ENCODE data around the gene HERC2.
"Not testable (repeated sequence)": the region's sequence is repeated elsewhere in the genome, so short reads cannot be mapped to it uniquely, and the experiment has no call there.

HERC2 gene

DNA sequence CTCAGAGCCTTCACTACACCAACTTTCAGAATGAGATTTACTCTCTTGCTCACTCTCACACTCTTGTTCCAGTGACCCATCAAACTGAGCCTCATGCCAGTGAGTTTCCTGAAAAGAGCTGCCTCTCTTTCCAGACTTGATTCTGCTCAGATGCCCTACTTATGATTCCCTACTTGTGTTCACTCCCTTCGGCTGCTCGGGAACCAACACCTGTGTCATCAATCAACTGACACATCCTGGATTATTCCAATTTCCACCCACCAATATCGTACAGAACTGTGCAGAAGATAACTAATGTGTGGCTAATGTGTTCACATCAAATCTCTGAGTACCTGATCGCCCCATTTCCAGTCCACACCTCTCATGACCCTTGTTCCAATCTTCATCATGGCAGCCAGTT lies 100.3 kb downstream of the HERC2 start:
- H3K36me3 Mint-ChIP-seq (ENCODE audit: low read depth) = not testable (repeated sequence)

DNA sequence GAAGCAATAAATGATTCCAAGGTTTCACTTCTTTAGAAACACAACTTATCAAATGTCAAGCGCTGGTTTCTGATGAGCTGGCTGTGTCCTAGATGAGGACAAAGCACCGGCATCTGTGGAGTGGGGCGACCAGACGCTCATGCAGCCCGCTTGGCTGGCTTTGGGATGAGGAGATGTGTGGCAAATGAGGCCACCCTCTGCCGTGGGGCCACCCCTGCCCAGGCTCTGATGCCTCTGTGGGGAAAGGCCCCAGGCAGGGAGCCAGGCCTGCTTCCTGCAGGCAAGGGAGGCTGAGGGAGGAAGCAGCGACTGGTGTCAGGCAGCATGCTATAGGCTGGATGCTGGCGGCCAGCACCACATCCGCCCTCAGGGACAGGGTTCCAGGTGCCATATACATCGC lies 102.9 kb downstream of the HERC2 start:
- Mint-ChIP-seq H3K9me3 (no peaks in the 10 kb centered on the region), H3K27ac (no peak overlapping the region), H3K36me3 (ENCODE audit: low read depth) (peaks cover 10% of the 10 kb centered on the region), H3K4me1 (ENCODE audit: low read depth) (no peaks in the 10 kb centered on the region), H3K27me3 (ENCODE audit: low read depth) (no peaks in the 10 kb centered on the region), H3K4me3 (no peak overlapping the region)

More for the DNA sequence above, 100.3 kb downstream of the HERC2 start:
- not testable (repeated sequence) for H3K27me3 Mint-ChIP-seq (ENCODE audit: low read depth); H3K27ac Mint-ChIP-seq; H3K4me1 Mint-ChIP-seq (ENCODE audit: low read depth); H3K4me3 Mint-ChIP-seq; H3K9me3 Mint-ChIP-seq

DNA sequence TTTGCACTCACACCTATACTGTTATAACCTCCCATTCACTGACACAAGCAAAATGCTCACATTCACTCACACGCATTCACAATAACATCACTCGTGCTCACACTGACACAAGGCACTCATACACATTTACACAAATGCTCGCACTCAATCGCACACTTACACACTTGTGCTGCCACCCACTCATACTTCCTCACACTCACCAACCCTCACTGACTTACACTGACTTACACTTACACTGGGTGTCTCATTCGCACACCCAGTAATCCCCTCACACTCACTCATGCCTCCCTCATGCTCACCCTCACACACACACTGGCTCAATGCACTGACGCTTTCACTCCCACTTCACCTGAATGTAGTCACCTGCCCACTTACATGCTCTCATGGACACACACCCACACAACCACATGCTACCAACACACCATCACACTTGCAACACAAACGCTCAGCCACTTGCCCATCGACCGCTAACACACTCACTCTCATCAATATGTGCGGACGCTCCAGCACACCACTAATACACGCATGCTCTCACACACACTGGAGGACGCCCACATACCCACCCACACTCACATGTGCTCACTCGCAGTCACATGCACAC lies 104.9 kb downstream of the HERC2 start:
- H3K4me1 Mint-ChIP-seq (ENCODE audit: low read depth); H3K9me3 Mint-ChIP-seq; H3K36me3 Mint-ChIP-seq (ENCODE audit: low read depth); H3K27me3 Mint-ChIP-seq (ENCODE audit: low read depth); H3K27ac Mint-ChIP-seq; H3K4me3 Mint-ChIP-seq: not testable (repeated sequence)

DNA sequence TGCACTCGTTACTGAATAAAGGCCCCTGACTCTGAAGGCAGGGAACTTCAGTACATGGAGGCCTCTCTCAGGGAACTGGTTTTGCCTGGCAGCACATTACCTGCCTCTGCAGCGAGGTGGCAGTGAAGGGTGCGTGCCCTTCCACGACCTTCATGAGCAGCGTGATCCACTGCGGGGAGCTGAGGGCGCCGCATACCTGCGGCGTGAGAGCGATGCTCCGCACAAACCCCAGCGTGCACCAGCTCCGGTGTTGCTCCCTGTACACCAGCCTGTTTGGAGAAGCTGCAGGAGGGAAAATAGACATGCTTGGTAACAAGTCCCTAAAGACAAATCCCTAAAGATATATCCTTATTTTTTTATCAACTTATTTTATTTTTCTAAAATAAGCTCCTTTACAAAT lies 106.5 kb downstream of the HERC2 start:
- not testable (repeated sequence) for H3K27ac Mint-ChIP-seq; H3K4me3 Mint-ChIP-seq; H3K27me3 Mint-ChIP-seq (ENCODE audit: low read depth); H3K9me3 Mint-ChIP-seq; H3K4me1 Mint-ChIP-seq (ENCODE audit: low read depth)
- peaks cover 12% of the 10 kb centered on the region for H3K36me3 Mint-ChIP-seq (ENCODE audit: low read depth)

DNA sequence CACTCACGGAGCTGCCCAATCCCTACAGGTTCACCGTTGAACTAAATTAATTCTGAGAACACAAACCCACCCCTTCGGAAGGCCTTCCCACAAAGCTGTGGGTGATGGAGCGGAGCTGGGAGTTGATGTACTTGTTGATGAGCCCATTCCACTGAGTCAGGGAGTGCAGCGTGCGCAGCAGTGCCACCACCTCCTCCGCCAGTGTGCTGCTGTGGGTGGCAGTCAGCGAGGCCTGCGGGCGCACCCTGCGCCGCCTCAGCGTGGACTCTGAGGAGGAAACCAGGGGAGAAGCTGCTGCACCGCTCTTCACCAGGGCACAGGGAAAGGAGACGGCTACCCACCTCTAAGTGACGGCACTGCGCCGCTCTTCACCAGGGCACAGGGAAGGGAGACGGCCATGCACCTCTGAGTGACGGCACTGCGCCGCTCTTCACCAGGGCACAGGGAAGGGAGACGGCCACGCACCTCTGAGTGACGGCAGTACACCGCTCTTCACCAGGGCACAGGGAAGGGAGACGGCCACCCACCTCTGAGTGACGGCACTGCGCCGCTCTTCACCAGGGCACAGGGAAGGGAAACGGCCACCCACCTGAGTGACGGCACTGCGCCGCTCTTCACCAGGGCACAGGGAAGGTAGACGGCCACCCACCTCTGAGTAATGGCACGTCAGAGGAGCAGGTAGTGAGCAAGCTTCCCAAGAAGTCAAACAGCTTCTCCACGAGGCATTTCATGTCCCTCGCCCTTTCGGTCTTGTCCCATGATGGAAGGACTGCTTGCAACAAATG lies 107.8 kb downstream of the HERC2 start:
- H3K9me3 Mint-ChIP-seq; H3K27ac Mint-ChIP-seq; H3K27me3 Mint-ChIP-seq (ENCODE audit: low read depth); H3K4me3 Mint-ChIP-seq; H3K4me1 Mint-ChIP-seq (ENCODE audit: low read depth): not testable (repeated sequence)
- peaks cover 11% of the 10 kb centered on the region for H3K36me3 Mint-ChIP-seq (ENCODE audit: low read depth)

DNA sequence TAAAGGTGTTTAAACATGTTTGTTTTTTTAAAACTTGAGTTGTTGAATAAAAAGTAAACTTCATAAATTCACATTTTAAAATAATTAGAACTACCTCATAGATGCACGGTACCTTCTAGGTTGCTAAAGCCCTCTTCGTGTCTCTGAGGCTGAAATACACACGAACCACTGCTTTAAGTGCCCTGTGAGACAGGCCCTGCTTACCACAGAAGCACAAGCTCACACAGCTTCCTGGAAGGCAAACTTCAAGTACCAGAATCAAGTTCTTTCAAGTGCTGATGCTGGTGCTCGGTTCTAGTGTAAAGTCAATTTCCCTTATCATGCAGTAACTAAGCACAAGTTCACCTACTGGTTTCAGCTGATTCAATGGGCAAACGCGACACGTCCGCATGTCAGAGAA lies 108.6 kb downstream of the HERC2 start:
- not testable (repeated sequence) for H3K27ac Mint-ChIP-seq; H3K4me1 Mint-ChIP-seq (ENCODE audit: low read depth); H3K27me3 Mint-ChIP-seq (ENCODE audit: low read depth); H3K9me3 Mint-ChIP-seq; H3K4me3 Mint-ChIP-seq; H3K36me3 Mint-ChIP-seq (ENCODE audit: low read depth)

DNA sequence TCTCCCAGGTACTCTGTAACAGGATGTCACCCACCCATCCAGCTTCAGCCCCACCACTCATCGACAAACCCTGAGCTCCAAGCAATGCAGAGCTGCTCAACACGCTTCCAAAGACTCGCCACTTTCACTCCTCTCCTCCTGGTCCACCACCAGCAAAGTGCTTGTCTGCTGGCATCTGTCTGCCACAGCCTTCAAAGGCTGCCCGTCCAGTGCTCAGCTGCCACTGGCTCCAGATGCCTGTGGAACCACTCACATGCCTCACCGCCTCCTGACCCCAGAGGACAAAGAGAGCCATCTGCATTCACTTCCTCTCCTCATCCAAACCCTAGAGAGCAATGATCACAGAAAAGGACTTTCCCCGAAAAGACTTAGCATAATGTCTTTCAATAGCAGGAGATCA lies 113.4 kb downstream of the HERC2 start:
- no peak overlapping the region for H3K27ac Mint-ChIP-seq
- H3K4me3 Mint-ChIP-seq = no peak overlapping the region
- H3K36me3 Mint-ChIP-seq (ENCODE audit: low read depth) = peaks cover 10% of the 10 kb centered on the region
- no peaks in the 10 kb centered on the region for H3K4me1 Mint-ChIP-seq (ENCODE audit: low read depth)
- H3K9me3 Mint-ChIP-seq = no peaks in the 10 kb centered on the region
- no peaks in the 10 kb centered on the region for H3K27me3 Mint-ChIP-seq (ENCODE audit: low read depth)

DNA sequence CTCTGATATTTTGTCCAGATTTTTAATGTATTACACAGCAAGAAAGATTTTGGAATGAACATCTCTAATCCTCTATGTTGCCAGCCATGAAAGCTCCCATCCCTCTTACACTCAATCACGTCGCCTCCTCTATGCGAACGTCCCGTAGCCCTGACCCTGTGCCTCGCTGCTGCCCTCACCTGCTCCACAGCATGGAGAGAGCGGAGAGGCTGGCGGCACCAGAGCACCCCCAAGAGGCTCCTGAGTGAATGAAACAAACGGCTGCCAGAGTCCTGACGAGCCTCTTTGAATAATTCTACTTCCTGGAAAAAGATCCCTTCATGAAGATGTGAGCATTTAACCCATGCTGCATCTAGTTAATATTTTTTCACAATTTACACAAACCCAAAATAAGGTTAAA lies 116.3 kb downstream of the HERC2 start:
- H3K27ac Mint-ChIP-seq; H3K9me3 Mint-ChIP-seq; H3K4me3 Mint-ChIP-seq; H3K27me3 Mint-ChIP-seq (ENCODE audit: low read depth); H3K4me1 Mint-ChIP-seq (ENCODE audit: low read depth): not testable (repeated sequence)
- peaks cover 11% of the 10 kb centered on the region for H3K36me3 Mint-ChIP-seq (ENCODE audit: low read depth)

DNA sequence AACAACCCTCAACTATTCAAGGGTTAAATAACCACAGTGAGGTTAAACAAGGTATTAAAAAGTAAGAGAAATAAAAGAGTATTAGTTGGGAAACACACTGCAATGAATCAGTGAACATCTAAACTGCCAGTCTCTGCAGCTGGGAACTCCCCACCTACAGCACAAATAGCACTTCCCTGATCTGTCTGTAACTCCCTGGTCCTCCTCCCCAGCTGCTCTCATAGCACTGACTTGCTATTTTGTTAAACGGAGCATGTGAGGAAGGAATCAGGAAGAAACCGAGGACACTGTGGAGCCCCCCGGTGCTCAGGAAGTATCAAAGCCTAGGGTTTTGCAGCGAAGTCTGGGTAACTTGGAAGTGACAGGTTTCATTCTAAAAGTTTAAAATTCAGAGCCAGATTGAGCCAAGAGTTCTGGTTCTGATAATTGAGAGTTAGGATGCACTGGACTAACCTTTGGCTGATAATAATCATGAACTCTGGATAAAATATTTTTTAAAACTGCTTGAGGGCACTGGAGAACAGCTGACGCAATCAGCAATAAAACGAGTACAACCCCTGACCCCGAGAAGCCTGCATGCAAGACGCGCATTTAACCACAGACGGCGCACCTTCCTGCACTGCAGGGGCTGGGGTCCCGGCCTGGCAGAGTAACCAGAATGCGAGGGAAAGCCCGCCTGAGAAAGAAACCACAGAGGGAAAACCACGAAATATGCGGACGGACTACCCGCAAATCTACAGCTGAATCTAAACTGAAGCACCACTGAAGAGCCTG lies 118.7 kb downstream of the HERC2 start:
- not testable (repeated sequence) for H3K4me3 Mint-ChIP-seq; H3K4me1 Mint-ChIP-seq (ENCODE audit: low read depth); H3K27ac Mint-ChIP-seq; H3K27me3 Mint-ChIP-seq (ENCODE audit: low read depth); H3K9me3 Mint-ChIP-seq
- H3K36me3 Mint-ChIP-seq (ENCODE audit: low read depth) = peaks cover 14% of the 10 kb centered on the region

DNA sequence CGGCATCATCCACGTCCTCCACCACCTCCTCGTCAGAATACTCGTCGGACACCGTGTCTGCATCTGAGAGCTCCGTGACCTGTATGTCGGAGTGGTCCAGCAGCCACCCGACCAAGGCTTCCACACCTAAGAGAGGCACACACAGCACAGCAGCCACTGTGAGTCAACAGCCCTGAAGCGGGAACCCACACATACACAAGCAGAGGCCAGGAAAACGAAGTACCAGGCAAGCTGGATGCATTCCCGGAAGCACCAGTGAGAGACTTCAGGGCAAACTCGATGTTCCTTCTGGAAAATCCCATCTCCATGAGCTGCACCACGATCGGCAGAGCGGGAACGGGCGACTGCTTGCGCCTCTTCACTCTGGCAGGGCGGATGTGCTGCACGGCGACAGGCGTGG lies 119.9 kb downstream of the HERC2 start:
- not testable (repeated sequence) for H3K27me3 Mint-ChIP-seq (ENCODE audit: low read depth); H3K27ac Mint-ChIP-seq; H3K4me3 Mint-ChIP-seq; H3K9me3 Mint-ChIP-seq; H3K4me1 Mint-ChIP-seq (ENCODE audit: low read depth)
- H3K36me3 Mint-ChIP-seq (ENCODE audit: low read depth) = peaks cover 16% of the 10 kb centered on the region

DNA sequence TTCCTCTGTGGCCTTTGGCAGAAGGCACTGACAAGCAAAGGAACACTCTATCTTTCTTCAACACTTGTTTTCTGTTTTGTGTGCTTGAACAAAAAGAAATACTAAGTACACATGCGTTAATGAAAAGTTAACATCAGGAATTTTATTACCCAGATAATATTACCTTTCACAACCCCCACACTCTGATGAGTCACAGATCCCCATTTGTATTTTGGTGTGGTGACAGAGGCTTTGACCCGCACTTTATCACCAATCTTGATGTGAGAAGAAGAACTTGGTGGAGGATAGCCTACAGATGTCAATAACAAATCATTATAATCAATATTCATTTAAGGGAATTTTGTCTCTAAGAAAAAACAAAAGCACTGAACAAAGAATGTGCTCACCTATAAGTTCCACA lies 123.8 kb downstream of the HERC2 start:
- H3K36me3 Mint-ChIP-seq (ENCODE audit: low read depth) = peaks cover 21% of the 10 kb centered on the region
- H3K27me3 Mint-ChIP-seq (ENCODE audit: low read depth); H3K9me3 Mint-ChIP-seq; H3K27ac Mint-ChIP-seq; H3K4me3 Mint-ChIP-seq; H3K4me1 Mint-ChIP-seq (ENCODE audit: low read depth): not testable (repeated sequence)

DNA sequence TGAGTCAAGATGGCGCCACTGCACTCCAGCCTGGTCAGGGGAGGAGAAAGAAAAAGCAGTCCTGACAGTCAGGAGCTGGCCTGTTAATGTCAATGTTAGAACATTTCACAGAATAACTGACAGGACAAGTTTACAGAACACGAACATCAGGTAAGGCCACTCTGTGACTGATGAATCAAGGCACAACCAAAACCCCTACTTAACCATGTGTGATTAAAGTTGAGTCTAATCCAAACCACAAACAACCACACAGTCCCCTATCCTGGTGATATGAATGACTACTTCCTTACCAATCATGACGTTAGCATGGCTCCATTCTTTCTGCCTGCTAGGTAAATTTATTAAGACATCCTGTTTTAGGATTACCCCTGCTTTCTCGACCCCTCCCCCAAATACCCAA lies 124.3 kb downstream of the HERC2 start:
- H3K27me3 Mint-ChIP-seq (ENCODE audit: low read depth); H3K9me3 Mint-ChIP-seq; H3K4me1 Mint-ChIP-seq (ENCODE audit: low read depth); H3K27ac Mint-ChIP-seq; H3K4me3 Mint-ChIP-seq: not testable (repeated sequence)
- H3K36me3 Mint-ChIP-seq (ENCODE audit: low read depth) = peaks cover 21% of the 10 kb centered on the region

DNA sequence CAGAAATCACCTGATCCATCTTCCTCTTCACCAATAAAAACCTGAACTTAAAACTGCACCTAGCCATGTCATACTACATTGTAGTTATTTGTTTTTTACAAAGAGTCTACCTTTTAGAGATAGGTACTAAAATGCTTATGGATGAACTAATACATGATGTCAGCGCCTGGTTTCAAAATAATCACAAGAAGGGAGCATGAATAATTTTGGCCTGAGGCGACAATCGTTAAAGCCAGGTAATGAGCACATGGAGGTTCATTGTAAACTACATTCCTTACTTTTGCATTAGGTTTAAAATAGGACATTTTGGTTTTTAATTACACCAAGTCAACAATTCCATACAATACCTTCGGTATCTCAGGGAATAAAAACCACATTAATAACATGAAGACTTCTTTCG lies 125.4 kb downstream of the HERC2 start:
- not testable (repeated sequence) for H3K27me3 Mint-ChIP-seq (ENCODE audit: low read depth); H3K27ac Mint-ChIP-seq; H3K4me3 Mint-ChIP-seq; H3K9me3 Mint-ChIP-seq; H3K4me1 Mint-ChIP-seq (ENCODE audit: low read depth)
- peaks cover 23% of the 10 kb centered on the region for H3K36me3 Mint-ChIP-seq (ENCODE audit: low read depth)

DNA sequence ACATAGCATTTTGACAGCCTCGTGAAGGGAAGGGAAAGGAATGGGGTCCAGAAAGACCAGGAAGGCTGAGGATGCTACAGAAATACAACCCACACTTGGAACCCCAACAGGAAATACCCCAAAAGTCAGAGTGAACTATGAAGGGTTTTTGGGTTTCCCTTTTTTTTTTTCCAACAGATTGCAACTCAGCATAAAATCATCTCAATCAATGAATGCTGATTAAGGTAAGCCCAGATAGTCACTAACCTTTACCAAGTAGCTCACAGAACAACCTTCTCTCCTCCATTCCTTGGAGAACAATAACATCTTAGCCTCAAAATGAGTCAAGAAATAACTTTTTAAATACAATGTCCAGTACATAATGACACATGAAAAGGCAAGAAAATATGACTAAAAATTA lies 129.2 kb downstream of the HERC2 start:
- Mint-ChIP-seq H3K9me3 (no peaks in the 10 kb centered on the region), H3K36me3 (ENCODE audit: low read depth) (peaks cover 15% of the 10 kb centered on the region), H3K4me1 (ENCODE audit: low read depth) (peaks cover 3% of the 10 kb centered on the region), H3K27me3 (ENCODE audit: low read depth) (no peaks in the 10 kb centered on the region), H3K27ac (no peak overlapping the region), H3K4me3 (no peak overlapping the region)

DNA sequence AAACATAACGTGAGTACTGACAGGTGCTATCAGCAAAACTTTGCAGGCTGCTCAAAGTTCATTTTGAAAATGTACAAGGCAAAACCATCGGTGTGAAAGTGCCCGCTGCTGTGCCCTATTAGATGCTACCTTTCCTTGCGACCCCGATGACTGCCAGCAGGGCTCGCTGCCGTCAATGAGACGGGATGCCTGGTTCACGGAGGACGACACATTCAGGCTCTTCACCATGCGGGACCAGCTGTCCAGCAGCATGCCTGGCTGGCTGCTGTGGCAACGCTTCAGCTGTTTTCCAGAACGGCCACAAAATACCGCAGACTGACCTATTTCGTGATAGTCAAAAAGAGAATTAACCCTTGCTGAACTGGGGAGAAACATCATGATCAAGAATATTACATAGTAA lies 130.1 kb downstream of the HERC2 start:
- H3K4me3 Mint-ChIP-seq = no peak overlapping the region
- H3K9me3 Mint-ChIP-seq = no peaks in the 10 kb centered on the region
- H3K27me3 Mint-ChIP-seq (ENCODE audit: low read depth) = no peaks in the 10 kb centered on the region
- H3K36me3 Mint-ChIP-seq (ENCODE audit: low read depth) = peaks cover 15% of the 10 kb centered on the region
- peaks cover 3% of the 10 kb centered on the region for H3K4me1 Mint-ChIP-seq (ENCODE audit: low read depth)
- H3K27ac Mint-ChIP-seq = no peak overlapping the region

Data from T-helper 1 cell treated with Interleukin-12 subunit alpha and Interleukin-12 subunit beta and Interleukin-4 antibody, amounts not matched to agents 30 μg/mL and 1 μg/mL, for 36 hours (primary cell).